HG02973 (cell line): ENCODE results near the gene JPH3.

Source experiments
- ATAC-seq: cut with Tn5 transposase; IDR thresholded peaks from one replicate; pipeline ENCODE4 v1.9.1; 2021; ENCODE audit warnings: moderate library complexity; ENCODE audit not compliant: unreplicated experiment

JPH3 gene

GRCh38 chr16:87729266-87729954, 127.1 kb downstream of the JPH3 start:
- ATAC-seq: no peak

- no peak for ATAC-seq
These were observed 129.3 kb downstream of the JPH3 start for GRCh38 chr16:87731607-87732006.

GRCh38 chr16:87733190-87733589, 130.9 kb downstream of the JPH3 start:
- no peak for ATAC-seq

GRCh38 chr16:87734644-87735043, 132.3 kb downstream of the JPH3 start:
- no peak for ATAC-seq

GRCh38 chr16:87735270-87736007, 133.1 kb downstream of the JPH3 start:
- ATAC-seq: no peak

- no peak for ATAC-seq
These were observed 133.7 kb downstream of the JPH3 start for GRCh38 chr16:87736008-87736382.

- ATAC-seq: no peak
These were observed 137.5 kb downstream of the JPH3 start for GRCh38 chr16:87739801-87740200.

- no peak for ATAC-seq
These were observed 138.1 kb downstream of the JPH3 start for GRCh38 chr16:87740441-87740840.

GRCh38 chr16:87740909-87741424, 138.7 kb downstream of the JPH3 start:
- ATAC-seq: no peak

GRCh38 chr16:87741700-87742415, 139.6 kb downstream of the JPH3 start:
- no peak for ATAC-seq

- no peak for ATAC-seq
These were observed 140.6 kb downstream of the JPH3 start for GRCh38 chr16:87742781-87743490.

GRCh38 chr16:87744750-87745514, 142.6 kb downstream of the JPH3 start:
- no peak for ATAC-seq

- ATAC-seq: no peak
These were observed 143.9 kb downstream of the JPH3 start for GRCh38 chr16:87746178-87746577.
